Mammary epithelial cell (primary cell): ENCODE measurements around the gene LAMB2.

Source experiments
- CTCF ChIP-seq, 2 donors: IDR thresholded peaks in 1 of 2; conservative IDR thresholded peaks in 1 of 2; 2 replicates each; pipeline ENCODE4 v1.5.1; 2011 to 2012; ENCODE audit warnings: inconsistent platforms in 2 of 2, low read length in 2 of 2, mild to moderate bottlenecking in 2 of 2, control low read depth in 1 of 2, low read depth in 1 of 2; ENCODE audit not compliant: insufficient read depth in 1 of 2; ENCODE audit errors: extremely low read depth in 1 of 2
- EZH2 ChIP-seq: IDR thresholded peaks from 2 replicates; pipeline ENCODE4 v1.6.1; 2012; ENCODE audit warnings: low read length, inconsistent platforms, borderline replicate concordance

GRCh38 chr3:49165771-49166751 is 33.2 kb upstream of the LAMB2 start, which contains the start of gene CCDC71:
- no peak for TF ChIP-seq CTCF (conservative IDR thresholded peaks at IDR 0.05 in 1 of 2, IDR thresholded peaks at IDR 0.05 in 1 of 2; ENCODE audit: extremely low read depth in 1 of 2, insufficient read depth in 1 of 2, low read depth in 1 of 2, low read length in 2 of 2)
- no peak for TF ChIP-seq EZH2
